ENCODE data around the gene ILDR1. TPM values are rescaled to one million over a fixed set of nuclear protein-coding genes. Genes with fewer than 3 reads are reported as not detected.

ILDR1 gene
- 3.4 to 4.1 TPM (median 4.1 TPM) in 3 replicates for total RNA-seq

GRCh38 chr3:122021811-122022401 lies at the start of gene ILDR1:
ILDR1 (minus strand) TSS chr3:122022247; CDS start chr3:122022077, 170 bp downstream.
- Mint-ChIP-seq H3K27me3 (ENCODE audit: low read depth) (peaks cover 15% of the 10 kb centered on the region), H3K27ac (peak within 1 kb of the TSS; percentile 75), H3K4me3 (peak within 1 kb of the TSS; percentile 78), H3K9me3 (no peaks in the 10 kb centered on the region), H3K36me3 (no peaks in the 10 kb centered on the region), H3K4me1 (peaks cover 10% of the 10 kb centered on the region)
- peak; percentile 45 to 69 for DNase-seq (ENCODE audit: low spot score in 2 of 2, unreplicated experiment in 2 of 2)
- no peak for TF ChIP-seq CTCF (IDR thresholded peaks at IDR 0.05; ENCODE audit: unreplicated experiment)

- Mint-ChIP-seq H3K27ac (no peak overlapping the region), H3K27me3 (ENCODE audit: low read depth) (peaks cover 2% of the 10 kb centered on the region), H3K36me3 (no peaks in the 10 kb centered on the region), H3K4me3 (no peak overlapping the region), H3K4me1 (no peaks in the 10 kb centered on the region), H3K9me3 (peaks cover 5% of the 10 kb centered on the region)
- DNase-seq (ENCODE audit: low spot score in 2 of 2, unreplicated experiment in 2 of 2), result no peak
- TF ChIP-seq CTCF (IDR thresholded peaks at IDR 0.05; ENCODE audit: unreplicated experiment), result no peak
Measured at GRCh38 chr3:122067588-122068240, 45.7 kb upstream of the ILDR1 start.

GRCh38 chr3:122067214-122067550 lies 45.1 kb upstream of the ILDR1 start:
- peaks cover 2% of the 10 kb centered on the region for H3K27me3 Mint-ChIP-seq (ENCODE audit: low read depth)
- H3K9me3 Mint-ChIP-seq, result peaks cover 5% of the 10 kb centered on the region
- no peaks in the 10 kb centered on the region for H3K36me3 Mint-ChIP-seq
- H3K4me1 Mint-ChIP-seq, result no peaks in the 10 kb centered on the region
- no peak overlapping the region for H3K4me3 Mint-ChIP-seq
- no peak overlapping the region for H3K27ac Mint-ChIP-seq
- no peak for TF ChIP-seq CTCF (IDR thresholded peaks at IDR 0.05; ENCODE audit: unreplicated experiment)
- DNase-seq (ENCODE audit: low spot score in 2 of 2, unreplicated experiment in 2 of 2), result no peak

- Mint-ChIP-seq H3K27ac (no peak overlapping the region), H3K36me3 (no peaks in the 10 kb centered on the region), H3K4me3 (no peak overlapping the region), H3K27me3 (ENCODE audit: low read depth) (peaks cover 2% of the 10 kb centered on the region), H3K9me3 (peaks cover 5% of the 10 kb centered on the region), H3K4me1 (no peaks in the 10 kb centered on the region)
- no peak for TF ChIP-seq CTCF (IDR thresholded peaks at IDR 0.05; ENCODE audit: unreplicated experiment)
- DNase-seq (ENCODE audit: low spot score in 2 of 2, unreplicated experiment in 2 of 2), result no peak
Measured at GRCh38 chr3:122066331-122067213, 44.5 kb upstream of the ILDR1 start.

GRCh38 chr3:122064326-122064725 lies 42.3 kb upstream of the ILDR1 start:
- DNase-seq (ENCODE audit: low spot score in 2 of 2, unreplicated experiment in 2 of 2), result no peak
- Mint-ChIP-seq H3K36me3 (no peaks in the 10 kb centered on the region), H3K4me1 (no peaks in the 10 kb centered on the region), H3K27ac (no peak overlapping the region), H3K9me3 (no peaks in the 10 kb centered on the region), H3K27me3 (ENCODE audit: low read depth) (no peaks in the 10 kb centered on the region), H3K4me3 (no peak overlapping the region)
- TF ChIP-seq CTCF (IDR thresholded peaks at IDR 0.05; ENCODE audit: unreplicated experiment), result no peak

Measured in mesothelial cell of epicardium (in vitro differentiated cells).